Measurements from ENCODE around the gene NAV2.

The NAV2 gene

GRCh38 chr11:19977941-19978340 is 265.3 kb downstream of the NAV2 start:
- DNase-seq (ENCODE audit: low read depth): no peak
- H3K4me3 ChIP-seq (ENCODE audit: low read length): no peak overlapping the region
- no peak for TF ChIP-seq CTCF (conservative IDR thresholded peaks at IDR 0.05; ENCODE audit: low read depth, low read length)

- no peak for DNase-seq (ENCODE audit: low read depth)
- no peak overlapping the region for H3K4me3 ChIP-seq (ENCODE audit: low read length)
- no peak for TF ChIP-seq CTCF (conservative IDR thresholded peaks at IDR 0.05; ENCODE audit: low read depth, low read length)
Measured at GRCh38 chr11:19978668-19979518, 266.3 kb downstream of the NAV2 start.

GRCh38 chr11:19979519-19979845 is 266.8 kb downstream of the NAV2 start:
- TF ChIP-seq CTCF (conservative IDR thresholded peaks at IDR 0.05; ENCODE audit: low read depth, low read length): no peak
- DNase-seq (ENCODE audit: low read depth): no peak
- no peak overlapping the region for H3K4me3 ChIP-seq (ENCODE audit: low read length)

- H3K4me3 ChIP-seq (ENCODE audit: low read length): no peak overlapping the region
- DNase-seq (ENCODE audit: low read depth): no peak
- TF ChIP-seq CTCF (conservative IDR thresholded peaks at IDR 0.05; ENCODE audit: low read depth, low read length): no peak
Measured at GRCh38 chr11:19980388-19980787, 267.8 kb downstream of the NAV2 start.

GRCh38 chr11:19980957-19981669 is 268.5 kb downstream of the NAV2 start:
- H3K4me3 ChIP-seq (ENCODE audit: low read length): no peak overlapping the region
- no peak for DNase-seq (ENCODE audit: low read depth)
- no peak for TF ChIP-seq CTCF (conservative IDR thresholded peaks at IDR 0.05; ENCODE audit: low read depth, low read length)

- no peak for DNase-seq (ENCODE audit: low read depth)
- no peak for TF ChIP-seq CTCF (conservative IDR thresholded peaks at IDR 0.05; ENCODE audit: low read depth, low read length)
- no peak overlapping the region for H3K4me3 ChIP-seq (ENCODE audit: low read length)
Measured at GRCh38 chr11:19982774-19983495, 270.3 kb downstream of the NAV2 start.
